NCI-H2171 (cell line): ENCODE measurements around the gene SLC9A4.

ENCODE experiments used
- DNase-seq: peaks from one replicate; lab custom pipeline; 2025; lab: John Stamatoyannopoulos, UW

Gene SLC9A4

DNA sequence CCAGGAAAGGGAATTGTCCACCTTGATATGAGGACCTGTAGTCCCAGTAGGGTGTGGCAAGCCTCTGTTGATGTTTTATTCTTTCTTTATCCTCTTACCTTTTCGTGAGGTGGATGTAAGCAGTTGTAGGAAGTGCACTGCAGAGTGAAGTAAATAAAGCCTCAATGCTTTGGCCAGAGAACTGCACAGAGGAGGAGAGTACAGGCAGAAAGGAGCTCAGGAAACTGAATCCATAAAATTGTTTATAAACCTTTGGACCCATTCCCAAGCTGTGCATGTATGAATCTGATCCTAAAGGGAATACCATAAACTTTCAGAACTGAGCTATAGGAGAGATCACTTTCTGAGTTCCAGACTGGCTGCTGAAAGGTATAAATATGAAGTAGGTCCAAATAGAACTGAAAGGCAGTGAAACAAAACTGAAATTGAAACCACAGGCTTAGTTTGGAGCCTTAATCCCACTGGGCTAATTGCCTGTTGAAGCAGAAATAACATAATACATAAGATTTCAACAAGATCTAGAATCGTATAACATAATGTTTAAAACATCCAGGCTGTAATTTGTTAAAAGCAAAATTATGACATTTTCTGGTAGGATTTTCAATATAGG is 17.9 kb upstream of the SLC9A4 start:
- DNase-seq: no peak

DNA sequence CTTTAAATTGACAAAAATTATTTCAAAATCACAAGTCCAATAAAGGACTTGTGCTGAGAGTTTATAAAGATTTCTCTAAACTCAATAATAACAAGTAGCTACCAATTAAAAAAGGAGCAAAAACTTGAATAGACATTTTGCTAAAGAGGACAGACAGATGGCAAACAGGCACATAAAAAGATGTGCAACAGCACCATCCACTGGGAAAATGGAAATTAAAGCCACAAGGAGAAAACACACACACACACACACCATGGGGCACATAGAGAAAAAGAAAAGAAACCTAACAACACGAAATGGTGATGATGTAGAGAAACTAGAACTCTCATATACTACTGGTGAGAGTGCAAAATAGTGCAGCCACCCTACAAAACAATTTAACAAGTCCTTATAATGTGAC is 12.6 kb upstream of the SLC9A4 start:
- DNase-seq: no peak

DNA sequence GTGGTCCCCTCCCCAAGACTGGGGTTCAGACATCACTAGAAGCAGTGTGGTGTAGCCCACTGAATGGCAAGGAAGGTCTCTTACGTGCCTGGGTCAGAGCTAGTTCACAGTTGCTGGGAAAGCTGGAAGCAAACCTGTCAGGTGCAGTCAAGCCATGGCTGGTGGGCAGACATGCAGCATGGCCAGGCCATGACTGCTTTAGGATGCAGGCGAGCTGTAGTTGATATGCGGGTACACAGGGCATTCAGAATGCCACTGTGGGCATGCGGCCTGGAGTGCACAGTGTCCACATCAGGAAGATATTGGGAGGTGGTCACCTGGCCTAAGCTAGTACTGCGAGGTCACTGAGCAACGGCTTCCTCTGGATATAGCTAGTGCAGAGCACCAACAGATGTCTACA is 11.8 kb upstream of the SLC9A4 start:
- DNase-seq: no peak

DNA sequence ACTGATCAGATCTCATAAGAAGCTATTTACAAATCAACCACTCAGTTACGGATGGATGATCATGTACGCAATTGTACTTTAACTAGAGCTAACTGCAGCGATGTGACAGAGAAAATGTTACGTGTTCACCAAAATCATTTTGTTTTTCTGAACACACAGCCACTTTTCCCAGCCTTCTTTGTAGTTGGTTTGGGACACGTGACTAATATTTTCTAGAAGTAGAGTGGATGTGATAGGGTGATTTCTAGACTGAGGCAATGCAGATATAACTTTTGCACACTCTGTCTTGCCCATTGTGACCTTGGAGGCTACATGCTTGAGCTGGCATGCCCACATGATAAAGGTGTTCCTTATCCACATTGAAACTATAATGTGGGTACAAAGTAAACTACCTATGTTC is 9.9 kb upstream of the SLC9A4 start:
- DNase-seq: no peak

DNA sequence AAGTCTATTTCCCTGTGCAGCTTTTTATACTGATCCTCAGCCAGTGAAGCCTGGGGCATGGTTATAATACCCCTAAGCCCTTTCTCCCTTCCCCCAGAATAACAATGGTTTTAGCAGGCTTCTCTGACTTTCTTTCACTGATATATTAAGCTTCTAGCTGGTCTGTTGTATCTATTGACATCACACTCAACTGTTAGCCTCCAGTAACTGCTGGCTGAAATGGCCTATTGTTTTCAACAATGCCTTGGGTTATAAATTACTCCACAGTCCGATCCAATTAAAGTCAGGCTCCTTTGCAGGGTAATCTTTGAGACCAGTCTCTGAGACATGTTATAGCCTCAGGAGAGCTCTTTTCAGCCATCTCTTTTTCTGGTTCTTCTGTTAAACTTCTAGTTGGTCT is 2.9 kb upstream of the SLC9A4 start:
- no peak for DNase-seq

DNA sequence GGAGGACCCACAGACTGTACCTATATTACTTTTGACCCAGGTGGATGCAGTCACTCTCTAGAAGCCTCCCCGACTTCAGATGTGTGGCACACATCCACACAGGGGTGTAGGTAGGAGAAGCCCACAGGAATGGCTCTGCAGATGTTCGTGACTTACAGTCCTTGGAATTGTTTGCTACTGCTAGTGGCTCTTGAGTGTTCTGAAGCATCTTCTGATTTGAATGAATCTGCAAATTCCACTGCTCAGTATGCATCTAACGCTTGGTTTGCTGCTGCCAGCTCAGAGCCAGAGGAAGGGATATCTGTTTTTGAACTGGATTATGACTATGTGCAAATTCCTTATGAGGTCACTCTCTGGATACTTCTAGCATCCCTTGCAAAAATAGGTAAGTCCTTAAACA is 605 bp downstream of the SLC9A4 start:
- no peak for DNase-seq

DNA sequence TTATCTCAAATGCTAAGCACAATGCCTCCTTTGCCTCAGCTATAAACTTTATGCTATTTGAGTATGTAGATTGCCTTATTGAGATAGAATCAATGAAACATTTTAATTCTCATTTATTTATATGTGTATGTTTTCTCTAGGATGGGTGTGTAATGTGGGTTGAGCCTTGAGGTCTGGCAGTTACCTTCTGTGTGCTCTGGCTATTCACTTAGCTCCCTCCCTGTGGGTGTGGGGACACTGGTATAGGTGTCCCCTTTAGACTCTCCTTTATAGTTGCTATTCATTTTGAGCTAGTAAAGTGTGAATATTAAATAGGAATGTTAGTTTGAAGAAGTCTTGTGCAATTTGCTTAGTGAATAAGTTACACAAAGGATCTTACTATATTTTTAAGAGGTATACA is 1.8 kb downstream of the SLC9A4 start:
- no peak for DNase-seq

DNA sequence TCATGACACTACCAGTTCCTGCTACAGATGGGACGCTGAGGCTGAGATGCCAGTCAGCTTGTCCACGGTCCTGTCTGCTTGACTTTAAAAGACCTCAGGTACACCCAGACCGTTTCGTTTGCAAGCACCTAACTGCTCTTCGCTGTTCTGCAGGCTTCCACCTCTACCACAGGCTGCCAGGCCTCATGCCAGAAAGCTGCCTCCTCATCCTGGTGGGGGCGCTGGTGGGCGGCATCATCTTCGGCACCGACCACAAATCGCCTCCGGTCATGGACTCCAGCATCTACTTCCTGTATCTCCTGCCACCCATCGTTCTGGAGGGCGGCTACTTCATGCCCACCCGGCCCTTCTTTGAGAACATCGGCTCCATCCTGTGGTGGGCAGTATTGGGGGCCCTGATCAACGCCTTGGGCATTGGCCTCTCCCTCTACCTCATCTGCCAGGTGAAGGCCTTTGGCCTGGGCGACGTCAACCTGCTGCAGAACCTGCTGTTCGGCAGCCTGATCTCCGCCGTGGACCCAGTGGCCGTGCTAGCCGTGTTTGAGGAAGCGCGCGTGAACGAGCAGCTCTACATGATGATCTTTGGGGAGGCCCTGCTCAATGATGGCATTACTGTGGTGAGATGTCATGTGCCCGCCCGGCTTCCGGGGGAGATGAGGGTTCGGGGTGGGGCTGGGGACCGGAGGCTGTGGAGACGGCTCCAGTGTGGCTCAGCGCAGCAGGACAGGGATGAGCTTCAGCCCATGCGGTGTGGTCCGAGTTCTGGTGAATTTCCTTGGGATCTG is 5.9 kb downstream of the SLC9A4 start:
- no peak for DNase-seq

DNA sequence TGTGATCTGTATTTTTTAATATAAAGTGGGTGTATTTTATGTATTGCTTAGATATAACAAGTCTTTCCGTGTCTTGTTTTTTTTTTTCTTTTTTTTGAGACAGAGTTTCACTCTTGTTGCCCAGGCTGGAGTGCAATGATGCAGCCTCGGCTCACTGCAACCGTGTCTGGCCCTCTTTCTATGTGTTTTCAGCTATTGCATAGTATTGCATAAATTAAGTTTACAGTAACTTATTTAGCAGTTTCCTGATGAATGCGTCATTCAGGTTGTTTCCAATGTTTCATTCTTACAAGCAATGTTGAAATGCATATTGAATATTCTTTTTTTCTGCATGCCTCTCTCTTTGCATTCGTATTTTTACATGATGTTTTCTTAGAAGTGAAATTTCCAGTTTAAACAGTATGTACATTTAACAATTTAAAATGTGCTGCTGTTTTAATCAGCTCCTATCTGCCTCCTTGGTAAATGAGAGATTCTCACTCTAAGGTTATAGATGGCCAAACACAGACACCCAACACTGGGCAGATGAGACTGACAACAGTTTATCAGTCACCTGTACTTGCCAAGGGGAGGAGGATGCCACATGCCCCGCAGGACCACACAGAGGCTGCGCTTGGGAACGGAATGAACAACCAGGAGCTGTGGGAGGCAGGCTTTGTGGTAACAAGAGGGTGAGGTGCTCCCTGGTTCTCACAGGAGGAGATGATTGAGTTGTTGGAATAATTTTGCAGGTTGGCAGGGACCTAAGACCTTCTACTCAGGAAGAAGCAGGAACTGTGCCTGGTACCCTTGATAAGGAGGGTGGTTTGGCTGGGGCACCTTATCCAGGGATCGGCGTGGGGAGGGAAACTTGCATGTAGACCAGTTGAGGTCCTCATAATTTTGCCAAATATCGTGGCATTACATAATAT is 7.5 kb downstream of the SLC9A4 start:
- DNase-seq: no peak

DNA sequence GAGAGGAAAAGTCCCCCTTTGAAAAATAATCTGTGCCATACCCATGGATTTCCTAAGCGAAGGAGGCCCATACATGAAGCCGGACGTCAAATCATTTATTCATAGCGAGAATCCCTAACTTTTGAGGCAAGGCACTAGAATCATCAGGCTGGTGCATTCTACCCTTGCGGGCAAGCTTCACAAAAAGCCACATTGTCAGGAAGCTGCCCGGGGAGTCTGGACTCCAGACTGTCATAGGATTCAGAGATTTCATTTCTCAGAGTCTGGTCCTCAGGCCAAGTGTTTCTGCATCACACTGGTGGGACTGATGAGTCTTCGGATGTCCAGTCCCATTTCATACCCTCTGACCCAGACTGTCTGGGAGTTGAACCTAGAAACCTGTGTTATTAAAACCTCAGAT is 8.9 kb downstream of the SLC9A4 start:
- DNase-seq: no peak

DNA sequence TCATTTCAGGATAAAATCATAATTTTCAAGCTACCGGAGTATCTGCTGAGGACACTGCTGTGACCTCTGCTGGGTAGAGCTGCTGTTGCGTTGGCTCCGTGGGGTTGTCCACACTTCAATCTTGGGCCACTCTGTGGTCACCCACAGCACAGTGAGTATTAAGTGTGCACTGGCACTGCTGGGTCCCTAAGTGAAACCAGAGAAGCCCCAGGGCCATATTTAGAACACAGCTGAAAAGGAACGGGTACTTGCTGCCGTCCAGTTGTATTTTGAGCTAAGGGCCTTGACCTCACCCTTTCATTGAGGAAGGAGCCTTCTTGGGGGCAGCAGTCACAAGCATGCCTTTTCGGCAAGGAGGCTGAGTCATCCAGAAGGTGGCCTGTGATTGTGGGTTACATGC is 10.1 kb downstream of the SLC9A4 start:
- no peak for DNase-seq

DNA sequence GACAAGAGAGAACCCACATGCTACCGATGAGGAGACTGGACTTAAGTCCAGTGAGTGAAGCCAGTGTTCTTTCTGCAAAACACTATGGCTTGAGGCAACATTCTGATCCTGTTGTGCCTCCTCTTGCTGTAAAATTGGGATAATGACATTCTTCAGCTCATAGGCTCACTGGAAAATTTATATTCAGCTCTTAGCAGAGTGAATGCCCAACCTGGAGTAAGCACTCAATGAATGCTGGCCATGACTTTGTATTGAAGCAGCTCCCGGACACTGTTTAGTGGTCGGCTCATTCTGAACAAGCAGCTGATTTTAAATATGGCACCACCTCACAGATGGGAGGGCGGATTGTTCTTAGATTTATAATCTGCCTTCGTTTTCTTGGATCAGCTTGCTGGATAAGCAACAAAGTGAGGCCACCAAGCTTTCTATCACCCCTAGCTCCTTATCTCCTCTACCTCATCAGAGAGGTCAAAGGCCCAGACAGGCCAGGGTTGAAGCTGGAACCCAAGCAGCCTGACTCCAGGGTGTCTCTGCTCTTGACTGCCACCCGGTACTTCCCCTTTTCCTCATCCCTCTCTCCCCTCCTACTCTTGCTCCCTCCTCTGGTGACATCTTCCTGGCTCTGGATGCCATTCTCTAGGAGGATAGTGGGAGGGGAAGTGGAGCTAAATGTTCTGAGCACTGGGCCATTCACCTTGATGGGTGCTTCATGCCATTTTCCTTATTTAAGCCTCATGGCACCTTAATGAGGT is 11.5 kb downstream of the SLC9A4 start:
- no peak for DNase-seq

DNA sequence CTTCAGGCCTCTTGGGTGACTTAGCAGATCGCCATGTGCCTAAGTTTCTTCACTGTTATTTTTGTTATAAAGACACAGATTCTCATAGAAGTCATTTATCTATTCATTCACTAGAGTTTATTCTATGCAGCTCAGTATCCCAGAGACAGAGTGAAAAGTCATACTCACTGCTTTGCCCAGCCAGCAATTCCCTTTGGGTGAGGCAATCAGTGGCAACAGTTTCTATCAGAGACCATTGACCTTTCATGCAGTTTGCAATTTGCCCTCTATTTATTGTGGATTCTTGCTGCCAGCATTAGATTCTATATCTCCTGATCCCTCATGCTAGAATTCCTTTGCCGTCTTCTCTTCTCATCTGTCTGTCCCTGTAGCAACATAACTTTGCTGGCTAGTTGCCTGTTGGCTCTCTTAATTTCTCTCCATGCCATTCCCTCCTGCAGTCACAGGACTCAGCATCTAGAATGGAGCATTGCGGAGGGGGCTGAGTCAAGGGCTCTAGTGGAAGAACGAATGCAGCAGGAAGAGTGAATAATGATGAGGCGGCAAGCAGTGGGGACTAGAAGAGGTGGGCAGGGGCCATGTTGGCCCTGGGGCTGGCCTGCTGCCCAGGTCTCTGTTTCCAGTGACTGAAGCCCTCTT is 12.2 kb downstream of the SLC9A4 start:
- no peak for DNase-seq

DNA sequence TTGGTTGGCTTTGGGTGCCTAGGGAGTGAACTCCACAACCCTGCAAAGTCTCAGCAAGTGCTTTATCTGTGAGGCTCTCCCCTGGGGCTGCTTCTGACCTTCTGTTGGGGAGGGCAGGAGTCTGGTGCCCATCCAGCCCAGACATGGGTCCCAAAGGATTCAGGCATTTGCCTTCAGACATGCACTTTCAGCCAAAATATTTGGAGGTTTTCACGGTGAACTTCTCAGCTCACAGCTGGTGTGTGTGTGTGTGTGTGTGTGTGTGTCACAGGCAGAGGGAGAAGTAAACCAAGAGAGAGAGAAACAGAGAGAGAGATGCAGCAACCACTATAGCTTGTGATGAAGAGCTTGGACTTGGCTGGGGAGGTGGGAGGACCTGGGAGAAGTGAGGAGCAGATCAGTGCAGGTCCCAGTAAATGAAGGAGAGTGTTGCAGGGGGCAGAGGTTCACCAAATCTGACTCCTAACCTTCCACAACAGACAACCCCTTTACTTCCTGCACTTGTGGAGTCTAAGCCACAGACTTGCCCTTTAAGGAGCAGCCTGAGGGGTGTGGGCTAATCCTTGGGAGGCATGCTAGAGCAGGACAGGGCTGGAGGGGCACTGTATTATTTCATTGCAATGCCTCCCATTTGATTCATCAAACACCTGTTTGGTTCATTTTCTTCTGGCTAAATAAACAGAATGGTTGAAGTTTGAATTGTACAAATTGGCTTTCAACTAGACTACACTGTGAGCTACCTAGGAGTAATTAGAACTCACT is 14.1 kb downstream of the SLC9A4 start:
- no peak for DNase-seq

DNA sequence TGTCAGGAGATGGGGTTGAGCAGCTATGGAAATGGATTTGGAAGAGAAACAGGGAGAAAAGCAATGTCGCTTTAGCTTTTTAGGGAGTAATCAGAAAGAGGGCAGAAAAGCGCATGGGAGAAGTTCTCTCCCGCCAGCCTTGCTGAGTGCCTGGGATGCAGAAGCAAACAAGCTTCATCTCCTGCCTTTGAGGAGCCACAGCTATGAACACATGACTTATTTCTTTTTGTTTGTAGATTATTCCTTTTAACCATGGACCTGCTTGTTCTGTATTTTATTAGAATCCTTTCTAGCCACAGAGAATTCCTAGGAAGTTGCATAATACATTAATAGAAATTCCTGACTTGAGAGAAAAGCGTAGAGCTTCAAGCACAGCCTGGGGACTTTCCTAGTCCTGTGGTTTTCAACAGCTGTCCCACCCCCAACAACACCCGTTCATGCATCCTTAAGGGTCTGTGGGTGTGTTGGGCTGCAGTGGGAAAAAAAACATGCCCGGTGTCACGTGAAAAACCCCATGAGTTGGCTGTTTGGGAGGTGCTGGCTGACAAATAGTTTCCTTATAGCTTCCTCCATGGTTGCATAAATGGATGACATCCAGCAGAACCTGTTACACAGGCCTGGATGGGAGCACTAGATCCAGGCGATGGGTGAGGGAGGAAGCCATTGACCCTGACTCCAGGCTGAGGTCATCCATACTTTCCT is 14.9 kb downstream of the SLC9A4 start:
- no peak for DNase-seq

DNA sequence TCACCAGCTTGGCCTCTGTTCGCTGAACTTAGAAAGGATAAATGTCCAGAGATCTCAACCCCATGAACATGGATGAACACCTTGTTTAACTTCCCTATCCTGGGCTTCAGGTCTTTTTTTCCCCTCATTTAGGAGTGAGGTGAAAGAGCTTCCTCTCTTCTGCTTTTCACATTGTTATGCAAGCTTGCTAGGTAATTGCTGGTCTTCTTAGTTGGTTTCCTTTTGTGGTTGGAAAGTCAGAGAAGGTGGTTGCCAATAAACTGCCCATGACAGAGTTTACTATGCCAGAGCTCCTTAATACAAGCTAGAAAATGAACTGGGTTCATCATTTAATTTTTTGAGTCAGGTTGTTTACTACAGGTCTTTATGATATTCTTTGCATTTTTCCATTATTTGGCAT is 16.6 kb downstream of the SLC9A4 start:
- no peak for DNase-seq

DNA sequence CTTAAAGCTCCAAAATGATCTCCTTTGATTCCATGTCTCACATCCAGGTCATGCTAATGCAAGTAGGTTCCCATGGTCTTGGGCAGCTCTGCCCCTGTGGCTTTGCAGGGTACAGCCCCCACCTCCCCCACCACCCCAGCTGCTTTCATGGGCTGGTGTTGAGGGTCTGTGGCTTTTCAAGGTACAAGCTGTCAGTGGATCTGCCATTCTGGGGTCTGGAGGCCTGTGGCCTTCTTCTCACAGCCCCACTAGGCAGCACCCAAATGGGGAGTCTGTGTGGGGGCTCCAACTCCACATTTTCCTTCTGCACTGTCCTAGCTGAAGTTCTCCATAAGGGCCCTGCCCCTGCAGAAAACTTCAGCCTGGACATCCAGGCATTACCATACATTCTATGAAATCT is 19.0 kb downstream of the SLC9A4 start:
- no peak for DNase-seq

DNA sequence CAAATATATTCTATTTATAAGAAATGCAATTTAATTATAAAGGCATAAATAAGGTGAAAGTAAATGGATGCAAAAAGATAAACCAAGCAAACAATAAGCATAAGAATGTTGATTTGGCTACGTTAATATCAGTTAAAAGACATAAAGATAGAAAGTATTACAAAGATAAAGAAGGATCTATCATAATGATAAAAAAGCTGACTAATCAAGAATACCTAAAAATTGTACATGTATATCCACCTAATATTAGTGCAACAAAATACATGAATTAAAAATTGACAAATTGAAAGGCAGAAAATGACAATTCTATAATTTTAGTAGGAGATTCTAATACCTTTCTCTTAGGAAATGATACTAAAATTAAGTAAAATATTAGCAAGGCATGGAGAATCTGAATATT is 21.5 kb downstream of the SLC9A4 start:
- DNase-seq: no peak

DNA sequence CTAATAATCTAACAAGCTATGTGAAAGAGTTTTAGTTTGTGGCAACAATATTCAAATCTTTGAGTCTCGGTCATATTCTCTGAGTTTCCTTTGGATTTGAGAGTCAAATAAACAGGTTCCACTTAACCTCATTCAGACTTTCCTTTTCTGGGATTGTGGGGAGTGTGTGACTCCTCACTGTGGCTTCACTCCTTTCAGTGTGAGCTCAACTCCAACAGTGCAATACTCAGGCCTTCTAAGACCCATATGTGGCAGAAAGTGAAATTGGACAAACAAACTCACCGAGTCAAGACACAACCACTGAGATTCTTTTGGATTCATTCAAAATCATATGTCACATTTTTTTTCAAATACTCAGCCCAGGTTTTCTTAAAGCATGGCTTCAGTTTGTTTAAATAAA is 25.4 kb downstream of the SLC9A4 start:
- no peak for DNase-seq

DNA sequence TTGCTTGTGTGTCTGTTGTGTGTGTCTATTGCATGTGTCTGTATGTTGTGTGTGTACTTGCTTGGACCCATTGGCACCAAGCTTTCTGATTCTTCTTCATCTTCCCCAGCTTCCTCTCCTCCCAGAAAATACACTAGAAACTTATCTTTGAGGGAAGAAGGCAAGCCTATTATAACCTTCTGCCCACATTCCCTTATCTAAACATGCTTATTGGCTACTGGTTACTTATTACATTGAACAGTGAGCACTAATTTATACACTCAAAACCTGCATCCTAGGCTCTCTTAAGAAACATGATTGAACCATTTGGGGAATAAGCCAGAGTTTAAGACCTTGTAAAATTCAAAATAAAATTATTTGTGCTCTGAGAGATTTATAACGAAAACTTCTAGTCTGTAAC is 26.5 kb downstream of the SLC9A4 start:
- no peak for DNase-seq
